GM12878 (cell line): Measurements from ENCODE around the gene NIN. TPM values are rescaled to one million over a fixed set of nuclear protein-coding genes. Genes with fewer than 3 reads are reported as not detected.

Experiments used
- ATAC-seq: fragments of 200-7000 bp; cut with Tn5 transposase; 3 replicates; pipeline ENCODE4 v1.9.1; 2020; ENCODE audit warnings: mild to moderate bottlenecking, moderate library complexity
- BruUV-seq: library from RNA; stranded (reverse); fragments of 400-500 nt; replicated peaks from 2 replicates; lab custom pipeline; 2021; lab: Mats Ljungman, UMichigan
- CTCF ChIA-PET: fragments of 300-600 bp; sonication (Branson Sonifier 250); formaldehyde crosslinking; extraction: SDS; loops from one replicate; lab custom pipeline; 2021; ENCODE audit warnings: inconsistent platforms; lab: Yijun Ruan, JAX
- POLR2A ChIA-PET: fragments of 350-600 bp; formaldehyde crosslinking; extraction: SDS; loops from one replicate; lab custom pipeline; 2021; ENCODE audit warnings: inconsistent platforms; lab: Charles Lee
- RAD21 ChIA-PET: fragments of 300-600 bp; sonication (Branson Sonifier 250); formaldehyde crosslinking; loops from one replicate; lab custom pipeline; 2023; ENCODE audit warnings: antibody characterized with exemption; ENCODE audit not compliant: unreplicated experiment; lab: Charles Lee
- SMC1A ChIA-PET: fragments of 300-600 bp; sonication (Branson Sonifier 250); formaldehyde crosslinking; loops from one replicate; lab custom pipeline; 2023; ENCODE audit not compliant: unreplicated experiment, uncharacterized antibody; lab: Charles Lee
- DNase-seq: peaks from one replicate; pipeline ENCODE4 v3.0.0-alpha.2; 2011; ENCODE audit warnings: low read depth, low spot score
- FAIRE-seq: peaks from 3 replicates; lab custom pipeline; 2011; peaks lifted over from hg19 to GRCh38; lab: Jason Lieb, UNC
- H2AFZ ChIP-seq: 2 replicates; pipeline ENCODE4 v1.6.0; 2011; ENCODE audit warnings: low read depth, low read length, control low read depth; ENCODE audit not compliant: control insufficient read depth
- H3K27ac ChIP-seq: 2 replicates; pipeline ENCODE4 v1.5.1; 2011; ENCODE audit warnings: control low read depth; ENCODE audit not compliant: control insufficient read depth, insufficient read depth
- H3K27me3 ChIP-seq, 2 experiments: replicated peaks in 1 of 2; 2 replicates each; pipeline versions ENCODE4 v1.6.0 to v1.6.1; 2011; ENCODE audit warnings: low read length in 1 of 2; ENCODE audit not compliant: control insufficient read depth in 2 of 2, insufficient read depth in 2 of 2
- H3K36me3 ChIP-seq, 2 experiments: 2 replicates each; pipeline ENCODE4 v1.5.1; 2011; ENCODE audit warnings: low read length in 1 of 2; ENCODE audit not compliant: control insufficient read depth in 2 of 2, insufficient read depth in 2 of 2
- H3K4me1 ChIP-seq: 2 replicates; pipeline ENCODE4 v1.6.1; 2011; ENCODE audit warnings: mild to moderate bottlenecking, low read length, moderate library complexity, mixed read lengths; ENCODE audit not compliant: control insufficient read depth, insufficient read depth
- H3K4me2 ChIP-seq: 2 replicates; pipeline ENCODE4 v1.6.0; 2011; ENCODE audit warnings: control low read depth; ENCODE audit not compliant: control insufficient read depth, insufficient read depth
- H3K4me3 ChIP-seq: fragments of 200-600 bp; sonication (generic); 2 replicates; pipeline ENCODE4 v1.5.1; 2016
- H3K79me2 ChIP-seq: 2 replicates; pipeline ENCODE4 v1.6.0; 2011; ENCODE audit warnings: low read length; ENCODE audit not compliant: control insufficient read depth, insufficient read depth
- H3K9ac ChIP-seq: 2 replicates; pipeline ENCODE4 v1.8.0; 2011; ENCODE audit warnings: low read length, control low read depth, mixed read lengths; ENCODE audit not compliant: control insufficient read depth, insufficient read depth
- H3K9me3 ChIP-seq: replicated peaks from 3 replicates; pipeline ENCODE4 v1.5.1; 2011; ENCODE audit warnings: mild to moderate bottlenecking, low read length; ENCODE audit not compliant: control insufficient read depth, insufficient read depth
- H4K20me1 ChIP-seq: 2 replicates; pipeline ENCODE4 v1.6.0; 2011; ENCODE audit not compliant: control insufficient read depth, insufficient read depth
- GATAD2B ChIP-seq: fragments of 450-650 bp; conservative IDR thresholded peaks from 2 replicates; pipeline ENCODE4 v1.6.1; 2017; ENCODE audit warnings: low read depth, mild to moderate bottlenecking, moderate library complexity
- IRF5 ChIP-seq: fragments of 450-650 bp; IDR thresholded peaks from 2 replicates; pipeline ENCODE4 v1.6.1; 2017; ENCODE audit warnings: borderline replicate concordance
- PRDM15 ChIP-seq: fragments of 450-650 bp; formaldehyde crosslinking; IDR thresholded peaks from 2 replicates; pipeline ENCODE4 v1.4.0; 2020; ENCODE audit warnings: mild to moderate bottlenecking, moderate library complexity
- RAD21 ChIP-seq: IDR thresholded peaks from 2 replicates; pipeline ENCODE4 v1.6.1; 2011; ENCODE audit warnings: mild to moderate bottlenecking, low read depth, low read length, moderate library complexity; ENCODE audit not compliant: insufficient read depth
- SUPT20H ChIP-seq: IDR thresholded peaks from 2 replicates; pipeline ENCODE4 v1.6.1; 2011; ENCODE audit warnings: low read depth, mild to moderate bottlenecking, low read length, moderate library complexity, borderline replicate concordance; ENCODE audit not compliant: control insufficient read depth
- ZBTB40 ChIP-seq: fragments of 450-650 bp; IDR thresholded peaks from 2 replicates; pipeline ENCODE4 v1.6.1; 2016; ENCODE audit warnings: mild to moderate bottlenecking, moderate library complexity, borderline replicate concordance
- ZNF217 ChIP-seq: fragments of 450-650 bp; IDR thresholded peaks from 2 replicates; pipeline ENCODE4 v1.6.1; 2017; ENCODE audit warnings: antibody characterized with exemption, mild to moderate bottlenecking
- WGBS: methylation state at CpG from one replicate; pipeline ENCODE4 v1.1.6; 2016; ENCODE audit warnings: low lambda C conversion rate; ENCODE audit not compliant: insufficient replicate concordance, insufficient coverage; ENCODE audit errors: missing lambda C conversion rate; 5-methylcytosine and 5-hydroxymethylcytosine counted together
- in situ Hi-C: fragments of 300-500 bp; cut with MboI; formaldehyde crosslinking; loops from 9 replicates; pipeline ENCODE4 v1.14.3; 2018; ENCODE audit warnings: mixed read lengths
- intact Hi-C: fragments of 100-400 bp; cut with micrococcal nuclease; formaldehyde crosslinking; loops from one replicate; pipeline ENCODE4 v1.14.2; 2022; ENCODE audit not compliant: unreplicated experiment
- polyA plus RNA-seq, 11 experiments: library from polyadenylated mRNA; depleted of rRNA in 4 of 11; unstranded in 6 of 11; stranded (reverse) in 5 of 11; fragments of >200 nt; fragmentation: Nextera tagmentation in 4 of 11; fragmentation: Illumina TruSeq in 1 of 11; extraction: Ambion mirVana in 4 of 11; extraction: Trizol in 1 of 11; gene quantifications; 1 replicate in 1 of 11; 2 replicates in 10 of 11; pipeline versions ENCODE4 v1.2.1 to v1.2.3, GENCODE V29; 2011 to 2016; ENCODE audit warnings: inconsistent platforms in 2 of 11, missing spikeins in 2 of 11, low read depth in 1 of 11
- total RNA-seq, 4 experiments: library from RNA; depleted of rRNA in 3 of 4; stranded (reverse); fragments of >200 nt in 3 of 4; fragmentation: Illumina TruSeq in 1 of 4; extraction: Trizol in 1 of 4; gene quantifications; 2 replicates each; pipeline versions ENCODE4 v1.2.1 to v1.2.3, GENCODE V29; 2013 to 2021

The NIN gene
- total and polyA plus RNA-seq, 10 of the 15 experiments (the other 5 are each of a cell fraction or from before 2014, with no cell fraction given), result 16.2 to 135 (median 70.3) TPM

GRCh38 chr14:50831726-50832168 is 785 bp upstream of the NIN start (continued):
- peak; percentile 5; the same call in 1 of the 2 replicates for TF ChIP-seq ZBTB40

GRCh38 chr14:50830044-50830931 is 674 bp downstream of the NIN start:
- RAD21 ChIA-PET, result interaction anchor here (1.0 to 6.8 kb wide), 11 partner anchors 8 to 164 kb away, joined by 3 to 106 read pairs (median 10); no protein-coding TSS in a partner anchor
- Histone ChIP-seq H4K20me1 (0 out of 2 replicates have a peak, but pooled peaks cover 4% of the 10 kb centered on the region), H3K27ac (peak overlapping the region; percentile 87), H3K9ac (peak overlapping the region; percentile 83), H2AFZ (peak overlapping the region; percentile 63), H3K4me1 (peaks cover 24% of the 10 kb centered on the region), H3K4me3 (peak overlapping the region; percentile 96), H3K36me3 (peaks cover 0 to 2% of the 10 kb centered on the region in 2 experiments; a peak in 1 of 4 replicates), H3K4me2 (peak overlapping the region; percentile 80), H3K9me3 (no peaks in the 10 kb centered on the region), H3K27me3 (no peaks in the 10 kb centered on the region), H3K79me2 (peaks cover 72% of the 10 kb centered on the region)
- ATAC-seq, result peak; percentile 70
- SMC1A ChIA-PET, result interaction anchor here (0.8 to 16.9 kb wide), 12 partner anchors 11 to 164 kb away, joined by 3 to 360 read pairs (median 7); no protein-coding TSS in a partner anchor
- POLR2A ChIA-PET, result interaction anchor here (0.8 to 6.0 kb wide), 11 partner anchors 8 to 153 kb away, joined by 3 to 36 read pairs (median 6); no protein-coding TSS in a partner anchor
- DNase-seq, result peak; percentile 27
- no TSS peak for BruUV-seq
- WGBS, result 2% methylated on average over 82 of the region's 93 CpGs
- CTCF ChIA-PET, result interaction anchor here (0.6 to 9.2 kb wide), 12 partner anchors 9 to 91 kb away, joined by 3 to 98 read pairs (median 5); no protein-coding TSS in a partner anchor
- in situ Hi-C loops, result no loop called here
- intact Hi-C loops, result loop anchor here (2.0 kb wide), 2 partner anchors 31 to 39 kb away; no protein-coding TSS in a partner anchor
- no peak for FAIRE-seq
- TF ChIP-seq RAD21, result no peak
- TF ChIP-seq IRF5, result no peak
- no peak for TF ChIP-seq SUPT20H
- TF ChIP-seq ZNF217, result no peak
- TF ChIP-seq GATAD2B, result peak; percentile 40
- TF ChIP-seq PRDM15, result no peak
